KOPT-K1 (cell line): ENCODE data around the gene OSBPL2.

Experiments
- H3K27ac ChIP-seq: fragments of 200-600 bp; sonication (generic); 2 replicates; pipeline ENCODE4 v1.5.1; 2016; ENCODE audit warnings: antibody characterized with exemption, mild to moderate bottlenecking, low read depth, low read length; ENCODE audit not compliant: poor library complexity, severe bottlenecking
- H3K36me3 ChIP-seq: fragments of 200-600 bp; sonication (generic); 2 replicates; pipeline ENCODE4 v1.5.1; 2017; ENCODE audit warnings: antibody characterized with exemption, mild to moderate bottlenecking, low read length, moderate library complexity; ENCODE audit not compliant: insufficient read depth
- H3K9me3 ChIP-seq: fragments of 200-600 bp; sonication (generic); 2 replicates; pipeline ENCODE4 v1.5.1; 2017; ENCODE audit warnings: antibody characterized with exemption, low read length, mild to moderate bottlenecking; ENCODE audit not compliant: insufficient read depth, poor library complexity, severe bottlenecking

The OSBPL2 gene

DNA sequence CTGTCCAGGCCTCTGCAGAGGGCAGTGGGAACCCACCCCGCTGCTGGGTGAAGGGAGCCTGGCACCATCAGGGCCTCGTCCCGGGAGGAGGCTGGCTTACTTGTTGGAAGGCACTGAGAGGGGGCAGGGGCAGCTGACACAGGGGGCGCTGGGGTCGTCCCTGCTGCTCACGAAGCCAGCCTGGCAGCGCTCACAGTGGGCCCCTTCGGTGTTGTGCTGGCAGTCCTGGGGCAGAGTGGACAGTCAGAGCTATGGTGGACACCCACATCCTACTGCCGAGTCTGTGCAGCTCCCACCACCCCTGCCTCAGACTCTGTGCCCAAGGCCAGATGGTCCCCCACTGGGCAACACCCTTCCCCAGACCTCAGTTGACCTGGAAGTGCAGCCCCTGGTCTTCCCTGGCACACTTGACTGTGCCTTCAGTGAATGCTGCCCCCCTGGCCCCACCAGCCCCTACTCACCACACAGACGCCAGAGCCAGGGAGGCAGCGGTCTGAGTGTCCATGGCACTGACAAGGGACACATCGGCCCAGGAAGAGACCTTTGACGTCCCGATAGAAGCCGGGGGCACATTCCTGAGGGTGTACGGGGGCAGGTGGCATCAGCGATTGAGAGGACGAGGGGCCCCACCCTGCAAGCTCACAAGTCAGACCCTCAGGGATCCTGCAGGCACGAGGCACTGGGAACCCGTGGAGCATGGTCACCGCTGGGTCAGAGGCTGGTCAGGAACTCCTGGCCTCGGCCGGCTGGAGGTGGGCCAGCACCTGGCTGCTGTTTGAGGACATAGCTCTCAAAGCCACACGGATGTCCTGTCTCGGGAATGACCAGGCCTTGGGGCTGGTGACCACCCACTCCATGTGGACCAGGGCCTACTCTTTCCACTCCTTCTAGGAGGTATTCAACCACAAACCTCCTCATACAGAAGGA is 85.9 kb downstream of the OSBPL2 start:
- Histone ChIP-seq H3K36me3 (no peaks in the 10 kb centered on the region), H3K27ac (no peak overlapping the region), H3K9me3 (no peaks in the 10 kb centered on the region)

DNA sequence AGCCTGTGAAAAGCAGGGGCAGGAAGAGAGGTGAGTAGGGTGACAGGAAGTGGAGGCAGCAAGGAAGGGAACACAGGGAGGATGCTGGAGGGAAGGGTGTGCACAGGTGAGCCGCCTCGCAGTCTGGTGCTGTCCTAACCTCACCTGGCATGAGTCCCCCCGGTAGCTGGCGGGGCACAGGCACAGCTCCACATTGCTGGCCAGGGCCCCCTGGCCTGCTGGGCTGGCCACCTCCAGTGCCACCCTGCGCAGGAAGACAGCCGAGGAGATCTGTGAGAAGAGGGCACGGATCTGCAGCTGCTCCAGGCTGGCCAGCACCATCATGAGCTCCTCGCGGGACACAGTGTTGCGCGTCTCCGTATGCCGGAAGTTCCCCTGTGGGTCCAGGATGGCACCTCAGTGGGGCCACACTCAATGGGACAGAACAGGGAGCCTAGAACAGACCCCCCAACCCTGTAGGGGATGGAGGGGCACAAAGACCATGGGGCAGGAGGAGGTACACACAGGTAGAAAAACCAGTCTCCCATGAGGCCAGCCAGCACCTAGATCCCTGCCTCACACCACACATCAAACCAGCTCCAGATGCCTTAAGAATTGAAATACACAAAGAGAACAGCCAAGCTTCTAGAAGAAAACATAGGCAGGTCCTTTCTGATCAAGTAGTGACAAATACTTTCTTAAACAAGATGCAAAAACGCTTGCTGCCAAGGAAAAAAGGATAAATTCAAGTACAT is 87.0 kb downstream of the OSBPL2 start:
- Histone ChIP-seq H3K27ac (no peak overlapping the region), H3K9me3 (no peaks in the 10 kb centered on the region), H3K36me3 (no peaks in the 10 kb centered on the region)

DNA sequence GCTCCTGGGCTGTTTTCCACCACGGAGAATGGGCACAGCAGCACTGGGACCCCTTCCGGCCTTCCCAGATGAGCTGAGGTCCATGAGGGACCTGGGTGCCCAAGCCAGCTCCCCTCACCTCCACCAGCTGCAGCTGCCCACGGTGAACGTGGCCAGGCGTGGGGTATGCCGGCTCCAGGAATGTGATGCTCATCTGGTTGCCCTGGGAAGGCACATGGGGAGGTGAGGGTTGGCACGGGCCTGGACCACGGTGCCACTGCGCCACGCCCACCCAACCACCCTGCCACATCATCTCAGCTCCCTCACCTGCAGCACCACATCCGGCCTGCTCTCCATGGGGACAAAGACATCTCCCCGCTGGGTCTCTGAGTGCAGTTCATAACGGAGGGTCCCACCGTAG is 88.2 kb downstream of the OSBPL2 start:
- no peaks in the 10 kb centered on the region for H3K9me3 ChIP-seq
- H3K36me3 ChIP-seq: no peaks in the 10 kb centered on the region
- H3K27ac ChIP-seq: no peak overlapping the region

DNA sequence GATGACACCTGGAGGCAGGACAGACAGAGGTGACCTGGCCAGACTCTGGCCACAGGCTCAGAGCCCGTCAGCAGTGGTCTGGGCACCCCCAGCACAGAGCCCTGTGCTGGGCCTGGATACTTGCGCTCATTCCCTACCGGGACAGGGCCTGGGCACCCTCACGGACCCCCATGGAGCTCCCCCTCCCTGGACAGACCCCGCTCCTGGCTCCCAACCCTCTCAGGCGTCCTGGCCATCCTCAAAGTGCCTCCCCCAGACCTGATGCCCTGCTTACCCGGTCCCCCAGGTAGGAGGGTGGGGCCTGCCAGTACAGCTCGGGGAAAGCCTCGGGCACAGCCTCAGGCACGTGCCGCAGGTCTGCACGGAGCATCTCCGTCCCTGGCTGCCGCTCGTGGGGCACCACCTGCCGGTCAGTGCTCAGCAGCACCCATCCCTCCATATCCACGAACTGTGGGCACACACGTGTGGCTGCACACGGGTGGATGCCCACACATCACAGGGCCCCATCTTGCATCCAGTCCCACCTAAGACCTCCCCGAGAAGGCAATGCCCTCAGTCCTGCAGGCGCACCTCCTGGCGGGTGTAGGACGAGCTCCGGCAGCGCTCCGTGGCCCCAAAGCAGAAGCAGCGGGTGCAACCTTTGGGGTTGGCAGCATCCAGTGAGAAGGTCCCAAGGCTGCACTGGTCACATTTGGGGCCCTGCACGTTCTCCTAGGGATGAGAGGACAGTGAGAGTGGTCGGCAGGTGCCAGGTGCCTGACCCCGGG is 88.8 kb downstream of the OSBPL2 start:
- no peaks in the 10 kb centered on the region for H3K36me3 ChIP-seq
- no peak overlapping the region for H3K27ac ChIP-seq
- no peaks in the 10 kb centered on the region for H3K9me3 ChIP-seq

DNA sequence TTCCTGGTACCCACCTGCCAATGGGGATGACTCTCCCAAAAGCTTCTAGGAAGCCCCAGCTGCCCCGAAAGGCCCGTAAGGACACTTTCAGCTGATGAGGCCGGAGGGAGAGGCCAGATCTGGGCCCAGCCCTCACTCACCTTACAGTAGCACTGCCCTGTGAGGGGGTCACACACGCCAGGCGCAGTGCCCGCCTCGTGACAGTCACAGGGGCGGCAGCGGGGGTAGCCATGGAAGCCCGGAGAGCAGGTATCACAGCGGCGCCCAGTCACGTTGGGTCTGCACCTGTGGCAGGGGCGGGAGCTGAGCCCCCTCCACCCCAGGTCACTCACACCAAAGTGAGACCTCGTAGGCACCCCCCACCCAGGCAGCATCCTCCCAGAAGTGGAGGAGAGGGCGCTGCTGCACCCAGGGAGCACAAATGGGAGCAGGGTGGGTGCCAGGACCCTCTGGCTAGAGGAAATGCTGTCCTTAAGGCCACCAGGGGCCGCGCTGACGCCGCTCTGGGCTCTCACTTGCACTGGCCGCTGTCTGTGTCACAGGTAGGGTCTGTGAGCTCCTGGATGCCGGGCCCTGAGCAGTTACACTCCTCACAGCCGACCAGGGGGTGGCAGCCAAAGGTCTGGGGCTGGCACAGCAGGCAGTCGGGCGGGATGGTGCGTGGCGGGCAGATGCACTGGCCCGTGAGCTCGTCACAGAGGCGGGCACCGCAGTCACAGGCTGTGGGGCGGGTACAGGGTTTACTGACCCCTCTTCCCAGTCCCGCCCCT is 89.6 kb downstream of the OSBPL2 start:
- Histone ChIP-seq H3K9me3 (no peaks in the 10 kb centered on the region), H3K27ac (no peak overlapping the region), H3K36me3 (no peaks in the 10 kb centered on the region)

DNA sequence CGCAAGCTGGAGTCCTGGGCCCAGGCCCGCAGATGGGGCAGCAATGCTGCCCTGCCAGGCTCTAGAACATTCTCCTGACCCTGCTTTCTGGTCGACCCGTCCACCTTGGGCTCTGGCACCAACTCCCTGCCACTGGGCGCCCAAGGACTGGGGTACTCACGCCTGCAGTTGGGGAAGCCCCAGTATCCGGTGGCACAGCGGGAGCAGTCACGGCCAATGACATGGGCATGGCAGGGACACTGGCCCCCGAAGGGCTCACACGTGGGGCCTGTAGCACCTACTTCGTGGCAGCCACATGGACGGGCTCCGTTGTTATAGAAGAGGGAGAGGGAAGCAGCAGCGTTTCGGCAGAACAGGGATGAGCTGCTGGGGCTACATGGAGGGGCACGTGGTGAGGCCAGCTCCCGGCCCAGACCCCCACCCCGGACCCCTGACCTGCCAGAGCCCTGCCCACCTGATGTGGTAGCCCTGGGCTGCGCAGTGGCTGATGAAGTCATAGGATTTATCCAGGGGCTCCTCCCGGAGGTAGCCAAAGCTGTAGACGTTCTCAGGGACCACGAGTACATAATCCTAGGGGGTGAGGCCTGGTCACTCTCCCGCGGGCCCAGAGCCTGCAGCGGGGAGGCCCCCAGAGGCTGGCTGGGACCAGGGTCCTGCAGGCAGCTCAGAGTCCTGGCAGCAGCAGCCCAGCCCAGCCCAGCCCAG is 90.5 kb downstream of the OSBPL2 start:
- H3K9me3 ChIP-seq: no peaks in the 10 kb centered on the region
- no peaks in the 10 kb centered on the region for H3K36me3 ChIP-seq

DNA sequence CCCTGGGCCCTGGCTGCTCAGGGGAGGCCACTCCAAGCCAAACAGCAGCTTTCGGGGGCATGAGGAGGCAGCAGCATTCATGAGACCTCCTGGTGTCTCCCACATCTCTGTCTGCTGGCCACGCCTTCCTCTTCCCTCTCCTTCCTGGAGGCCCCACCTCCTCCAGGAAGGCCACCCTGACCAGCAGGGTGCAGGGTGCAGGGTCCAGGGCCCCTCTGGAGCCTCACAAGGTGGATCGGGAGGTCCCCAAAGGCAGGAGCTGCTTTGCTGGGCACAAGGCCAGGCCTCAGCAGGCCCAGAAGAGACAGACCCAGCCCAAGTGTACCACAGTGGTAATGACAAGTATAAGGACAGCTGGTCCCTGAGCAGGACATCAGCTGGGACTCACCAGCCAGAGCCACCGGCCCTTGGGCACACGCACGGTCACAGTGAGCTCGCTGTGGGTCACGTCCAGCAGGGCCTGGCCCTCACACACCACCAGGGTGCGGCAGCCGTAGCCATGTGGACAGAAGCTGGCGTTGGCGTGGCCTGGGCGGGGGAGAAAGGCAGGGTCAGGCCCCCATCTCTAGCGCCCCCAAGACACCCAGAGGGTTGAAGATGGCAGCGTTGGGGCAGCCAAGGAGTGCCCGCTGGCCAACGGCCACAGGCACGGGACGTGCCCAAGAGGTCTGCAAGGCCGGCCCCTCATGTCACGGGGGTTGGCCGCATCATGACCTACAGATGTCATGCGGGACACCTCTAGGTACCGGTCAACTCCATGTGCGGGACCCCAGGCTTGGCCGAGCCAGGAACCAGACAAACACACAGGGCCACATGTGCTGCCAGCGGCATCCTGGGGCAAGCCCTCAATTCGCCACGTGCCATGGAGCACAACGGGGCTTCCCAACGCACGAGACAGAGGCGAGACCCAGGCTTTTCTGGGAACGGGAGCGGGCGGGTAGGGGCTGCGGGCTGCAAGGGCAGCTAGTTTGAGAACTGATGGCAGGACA is 91.4 kb downstream of the OSBPL2 start:
- no peaks in the 10 kb centered on the region for H3K36me3 ChIP-seq
- H3K9me3 ChIP-seq: no peaks in the 10 kb centered on the region
- no peak overlapping the region for H3K27ac ChIP-seq

More for the DNA sequence above, 90.5 kb downstream of the OSBPL2 start:
- no peak overlapping the region for H3K27ac ChIP-seq

DNA sequence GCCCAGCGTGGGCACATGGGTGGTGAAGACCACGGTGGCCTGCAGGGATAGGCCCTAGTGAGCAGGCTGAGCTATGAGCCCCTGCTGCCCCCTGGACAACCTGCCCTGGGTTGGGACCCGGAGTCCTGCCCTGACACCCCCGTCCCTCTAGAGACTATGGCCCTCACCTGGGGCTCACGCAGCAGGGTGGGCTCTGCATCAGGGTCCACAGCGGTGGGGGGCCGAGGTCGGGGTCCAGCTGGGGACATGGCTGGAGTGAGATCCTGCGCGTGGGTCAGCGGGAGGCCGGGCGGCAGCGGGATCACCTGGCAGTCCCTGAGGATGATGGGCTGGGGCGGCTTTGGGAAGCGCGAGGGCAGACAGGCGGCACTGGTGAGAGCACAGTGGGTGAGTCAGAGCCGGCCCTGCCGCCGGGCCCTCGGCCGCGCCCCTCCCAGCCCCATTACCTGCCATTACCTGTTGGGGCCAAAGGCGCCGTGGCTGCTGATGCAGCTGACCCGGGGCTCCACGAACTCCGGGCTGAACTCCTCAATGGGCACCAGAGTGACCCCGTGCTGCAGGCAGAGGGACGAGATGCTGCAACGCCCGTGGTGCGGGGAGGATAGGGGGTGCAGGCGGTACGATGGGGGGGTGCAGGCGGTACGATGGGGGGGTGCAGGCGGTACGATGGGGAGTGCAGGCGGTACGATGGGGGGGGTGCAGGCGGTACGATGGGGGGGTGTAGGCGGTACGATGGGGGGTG is 92.4 kb downstream of the OSBPL2 start:
- Histone ChIP-seq H3K9me3 (no peaks in the 10 kb centered on the region), H3K27ac (no peak overlapping the region), H3K36me3 (no peaks in the 10 kb centered on the region)

DNA sequence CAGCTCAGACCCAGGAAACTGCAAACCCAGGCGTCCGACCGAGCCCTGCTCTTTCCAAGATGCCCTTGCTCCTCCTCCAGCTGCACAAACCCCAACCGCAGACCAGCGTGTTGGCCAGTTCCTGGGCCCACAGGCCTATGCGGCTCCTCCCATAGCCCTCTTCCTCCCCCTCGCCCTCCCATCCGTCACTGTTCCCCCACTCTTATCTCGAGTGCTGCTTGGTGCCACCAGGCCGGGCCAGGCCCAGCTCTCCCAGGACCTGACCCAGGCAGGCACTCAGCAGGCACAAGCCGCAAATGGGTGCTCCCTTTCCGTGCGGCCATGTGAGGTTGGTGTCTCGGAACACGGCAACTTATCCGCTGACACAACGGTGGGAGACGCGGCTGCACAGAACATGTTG is 93.0 kb downstream of the OSBPL2 start:
- H3K9me3 ChIP-seq: no peaks in the 10 kb centered on the region
- H3K36me3 ChIP-seq: no peaks in the 10 kb centered on the region
- H3K27ac ChIP-seq: no peak overlapping the region

DNA sequence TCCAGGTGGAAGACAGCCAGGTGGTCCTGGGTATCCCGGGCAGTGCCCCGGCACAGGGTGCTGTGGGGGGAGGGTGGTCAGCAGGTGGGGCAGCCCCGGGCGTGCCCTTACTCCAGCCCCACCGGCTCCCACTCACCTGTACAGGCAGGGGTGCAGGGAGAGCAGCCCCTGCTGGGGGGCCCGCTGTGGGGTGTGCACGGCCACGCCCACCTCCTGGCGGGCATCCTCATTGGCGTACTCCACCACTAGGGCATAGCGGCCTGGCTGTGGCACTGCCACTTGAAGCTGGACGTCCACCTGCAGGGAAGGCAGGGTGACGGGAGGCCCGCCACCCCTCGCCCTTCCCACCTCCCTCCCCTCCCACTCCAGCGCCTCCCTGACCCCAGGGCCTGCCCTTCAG is 94.1 kb downstream of the OSBPL2 start:
- H3K36me3 ChIP-seq: no peaks in the 10 kb centered on the region
- H3K9me3 ChIP-seq: no peaks in the 10 kb centered on the region
- no peak overlapping the region for H3K27ac ChIP-seq

DNA sequence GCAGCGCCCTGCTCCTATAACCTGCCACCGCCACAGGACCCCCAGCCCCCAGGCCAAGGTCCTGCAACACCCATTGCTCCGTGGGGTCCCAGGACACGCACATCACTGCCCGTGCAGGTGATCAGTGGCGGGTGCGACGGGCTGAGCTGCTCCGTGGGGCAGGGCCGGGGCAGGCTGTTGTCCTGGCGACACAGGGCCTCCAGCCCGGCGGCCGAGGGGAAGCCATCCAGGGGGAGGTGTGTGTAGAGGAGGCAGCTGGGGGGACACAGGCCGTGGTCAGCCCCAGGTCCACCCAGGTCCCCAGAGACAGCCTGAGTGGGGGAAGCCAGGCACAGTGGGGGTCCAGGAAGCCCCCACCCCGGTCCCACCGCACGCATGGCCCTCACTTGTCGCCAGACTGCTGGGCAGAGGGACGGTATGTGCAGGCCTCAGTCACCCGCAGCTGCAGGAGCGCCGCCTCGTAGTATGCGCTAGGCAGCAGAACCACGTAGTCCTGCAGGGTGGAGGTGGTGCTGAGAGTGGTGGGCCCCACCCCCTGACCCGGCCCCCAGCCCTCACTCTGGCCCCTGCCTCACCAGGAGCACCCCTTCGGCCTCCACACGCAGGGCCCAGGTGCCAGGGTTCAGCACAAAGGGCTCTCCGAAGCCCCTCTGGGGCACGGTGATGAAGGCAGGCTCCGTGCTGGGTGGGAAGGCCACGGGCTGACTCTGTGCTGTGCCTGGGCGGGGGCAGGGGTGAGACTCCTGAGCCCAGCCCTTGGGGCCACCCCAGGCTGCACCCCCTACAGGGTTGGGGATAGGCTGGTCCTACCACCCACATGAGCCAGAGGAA is 94.9 kb downstream of the OSBPL2 start:
- no peaks in the 10 kb centered on the region for H3K9me3 ChIP-seq
- no peaks in the 10 kb centered on the region for H3K36me3 ChIP-seq
- no peak overlapping the region for H3K27ac ChIP-seq
